HCT116 (cell line): ENCODE measurements around the gene HPCAL4. TPM values are rescaled to one million over a fixed set of nuclear protein-coding genes. Genes with fewer than 3 reads are reported as not detected.

Source experiments
- ATAC-seq: fragments of 200-7000 bp; cut with Tn5 transposase; 2 replicates; pipeline ENCODE4 v1.9.1; 2020; ENCODE audit warnings: mild to moderate bottlenecking, moderate library complexity
- BruUV-seq: library from RNA; stranded (reverse); fragments of 400-500 nt; replicated peaks from 2 replicates; lab custom pipeline; 2021; lab: Mats Ljungman, UMichigan
- CTCF ChIA-PET: fragments of 300-600 bp; sonication (Branson Sonifier 250); formaldehyde crosslinking; loops from one replicate; lab custom pipeline; 2021; ENCODE audit warnings: antibody characterized with exemption; lab: Charles Lee
- POLR2A ChIA-PET: fragments of 300-600, 350-600 bp; sonication (Branson Sonifier 250); formaldehyde crosslinking; loops from one replicate; lab custom pipeline; 2021; ENCODE audit warnings: antibody characterized with exemption; lab: Charles Lee
- RAD21 ChIA-PET, 2 experiments: fragments of 300-600 bp; sonication (Branson Sonifier 250); formaldehyde crosslinking; loops; one replicate each; lab custom pipeline; 2023; ENCODE audit warnings: low total read pairs in 2 of 2; ENCODE audit not compliant: uncharacterized antibody in 2 of 2, unreplicated experiment in 2 of 2, low non-redundant PET in 1 of 2; lab: Charles Lee
- DNase-seq: peaks from one replicate; pipeline ENCODE4 v3.0.0-alpha.2; 2010; ENCODE audit warnings: low read depth, low spot score
- H2AFZ ChIP-seq: fragments of 200-600 bp; shearing (Covaris generic), sonication (generic); 2 replicates; pipeline ENCODE4 v1.6.1; 2017; ENCODE audit warnings: low read depth, mixed run types, mixed read lengths, antibody characterized with exemption, low read length; ENCODE audit not compliant: poor library complexity, severe bottlenecking
- H3K27ac ChIP-seq: 2 replicates; pipeline ENCODE4 v1.5.1; 2012; ENCODE audit warnings: low read depth, low read length
- H3K27me3 ChIP-seq: fragments of 200-600 bp; sonication (generic); 2 replicates; pipeline ENCODE4 v1.6.1; 2016; ENCODE audit warnings: mixed run types, low read length, mixed read lengths; ENCODE audit not compliant: insufficient read depth
- H3K36me3 ChIP-seq, 2 experiments: fragments of 200-500 bp in 1 of 2; fragments of 200-600 bp in 1 of 2; sonication (Bioruptor generic) in 1 of 2; sonication (generic) in 1 of 2; 2 replicates each; pipeline versions ENCODE4 v1.5.1 to v1.6.1; 2014 to 2016; ENCODE audit warnings: low read length in 2 of 2, inconsistent platforms in 1 of 2, mixed read lengths in 1 of 2, mixed run types in 1 of 2; ENCODE audit not compliant: insufficient read depth in 2 of 2, control insufficient read depth in 1 of 2
- H3K4me1 ChIP-seq, 2 experiments: fragments of 200-600 bp in 1 of 2; sonication (generic) in 1 of 2; 2 replicates each; pipeline versions ENCODE4 v1.5.1 to v1.6.1; 2012 to 2017; ENCODE audit warnings: low read length in 2 of 2, inconsistent platforms in 1 of 2, mild to moderate bottlenecking in 1 of 2, mixed read lengths in 1 of 2, mixed run types in 1 of 2, moderate library complexity in 1 of 2; ENCODE audit not compliant: insufficient read depth in 2 of 2, control insufficient read depth in 1 of 2
- H3K4me2 ChIP-seq: fragments of 200-600 bp; sonication (generic); 2 replicates; pipeline ENCODE4 v1.6.1; 2017; ENCODE audit warnings: mixed run types, low read length, mixed read lengths
- H3K4me3 ChIP-seq, 2 experiments: fragments of 200-600 bp in 1 of 2; sonication (generic) in 1 of 2; replicated peaks in 1 of 2; 2 replicates each; pipeline ENCODE4 v1.5.1; 2011 to 2016; ENCODE audit warnings: low read length in 2 of 2, control low read depth in 1 of 2, low read depth in 1 of 2, mild to moderate bottlenecking in 1 of 2, mixed read lengths in 1 of 2, mixed run types in 1 of 2
- H3K79me2 ChIP-seq: fragments of 200-600 bp; sonication (generic); 2 replicates; pipeline ENCODE4 v1.6.1; 2017; ENCODE audit warnings: mild to moderate bottlenecking, mixed run types, low read length, moderate library complexity, mixed read lengths; ENCODE audit not compliant: insufficient read depth
- H3K9ac ChIP-seq: fragments of 200-600 bp; sonication (generic); 2 replicates; pipeline ENCODE4 v1.6.1; 2016; ENCODE audit warnings: low read length, mixed read lengths
- H3K9me2 ChIP-seq: fragments of 200-600 bp; sonication (generic), shearing (Covaris generic); 2 replicates; pipeline ENCODE4 v1.6.1; 2017; ENCODE audit warnings: mixed run types, mild to moderate bottlenecking, moderate library complexity; ENCODE audit not compliant: insufficient read depth
- H3K9me3 ChIP-seq, 2 experiments: fragments of 200-500 bp in 1 of 2; fragments of 200-600 bp in 1 of 2; sonication (Bioruptor generic) in 1 of 2; sonication (generic) in 1 of 2; 2 replicates each; pipeline ENCODE4 v1.6.1; 2014 to 2017; ENCODE audit warnings: low read length in 2 of 2, mixed read lengths in 2 of 2, inconsistent platforms in 1 of 2, low read depth in 1 of 2, mild to moderate bottlenecking in 1 of 2, mixed run types in 1 of 2, moderate library complexity in 1 of 2; ENCODE audit not compliant: control insufficient read depth in 1 of 2, insufficient read depth in 1 of 2
- H4K20me1 ChIP-seq: fragments of 200-600 bp; sonication (generic), shearing (Covaris generic); 2 replicates; pipeline ENCODE4 v1.6.1; 2017; ENCODE audit warnings: mixed run types, mild to moderate bottlenecking, moderate library complexity; ENCODE audit not compliant: insufficient read depth
- CEBPB ChIP-seq: IDR thresholded peaks from 2 replicates; pipeline ENCODE4 v1.6.1; 2012; ENCODE audit warnings: low read depth
- EGR1 ChIP-seq: IDR thresholded peaks from 2 replicates; pipeline ENCODE4 v1.6.1; 2012; ENCODE audit warnings: low read depth
- ELF1 ChIP-seq: IDR thresholded peaks from 2 replicates; pipeline ENCODE4 v1.6.1; 2012; ENCODE audit warnings: low read depth, borderline replicate concordance
- EZH2 ChIP-seq: fragments of 200-600 bp; sonication (generic); IDR thresholded peaks from 2 replicates; pipeline ENCODE4 v1.6.1; 2017; ENCODE audit warnings: antibody characterized with exemption, mixed run types
- EZH2phosphoT487 ChIP-seq: fragments of 200-600 bp; IDR thresholded peaks from 2 replicates; pipeline ENCODE4 v1.6.1; 2018; ENCODE audit warnings: antibody characterized with exemption, borderline replicate concordance
- JUND ChIP-seq: IDR thresholded peaks from 2 replicates; pipeline ENCODE4 v1.6.1; 2012
- POLR2A ChIP-seq: IDR thresholded peaks from 2 replicates; pipeline ENCODE4 v1.7.0; 2011; ENCODE audit warnings: borderline replicate concordance; ENCODE audit not compliant: insufficient read depth, insufficient read length; ENCODE audit errors: extremely low read depth
- RAD21 ChIP-seq: IDR thresholded peaks from 2 replicates; pipeline ENCODE4 v1.6.1; 2012; ENCODE audit warnings: low read depth, mild to moderate bottlenecking
- SIN3A ChIP-seq: IDR thresholded peaks from 2 replicates; pipeline ENCODE4 v1.6.1; 2012; ENCODE audit warnings: low read depth
- SP1 ChIP-seq: IDR thresholded peaks from 2 replicates; pipeline ENCODE4 v1.6.1; 2012; ENCODE audit warnings: low read depth
- SRF ChIP-seq: IDR thresholded peaks from 2 replicates; pipeline ENCODE4 v1.6.1; 2012; ENCODE audit warnings: low read depth
- TCF7L2 ChIP-seq: IDR thresholded peaks from 2 replicates; pipeline ENCODE4 v1.7.0; 2011; ENCODE audit warnings: borderline replicate concordance, inconsistent platforms; ENCODE audit not compliant: insufficient read depth, insufficient read length; ENCODE audit errors: extremely low read depth
- YY1 ChIP-seq: IDR thresholded peaks from 2 replicates; pipeline ENCODE4 v1.6.1; 2011; ENCODE audit warnings: low read length, low read depth, moderate library complexity, mild to moderate bottlenecking; ENCODE audit not compliant: insufficient replicate concordance; ENCODE audit errors: extremely low read depth
- ZFX ChIP-seq: fragments of 450-650 bp; IDR thresholded peaks from 2 replicates; pipeline ENCODE4 v1.6.1; 2017
- ZNF274 ChIP-seq: fragments of 200-500 bp; sonication (Bioruptor generic); IDR thresholded peaks from 2 replicates; pipeline ENCODE4 v1.6.1; 2014; ENCODE audit warnings: mild to moderate bottlenecking, low read depth, low read length, inconsistent platforms
- intact Hi-C: fragments of 100-400 bp; cut with micrococcal nuclease; formaldehyde crosslinking; loops from 2 replicates; pipeline ENCODE4 v1.10.0; 2022
- total RNA-seq: library from RNA; stranded (reverse); gene quantifications from one replicate; pipeline ENCODE4 v1.2.1, GENCODE V29; 2021; ENCODE audit not compliant: unreplicated experiment
- TF ChIP-seq, protein P1 (sequence below): IDR thresholded peaks from 2 replicates; pipeline ENCODE4 v1.6.1; 2012
- TF ChIP-seq, protein P2 (sequence below): IDR thresholded peaks from 2 replicates; pipeline ENCODE4 v1.6.1; 2012
- TF ChIP-seq, protein P3 (sequence below): IDR thresholded peaks from 2 replicates; pipeline ENCODE4 v1.6.1; 2011; ENCODE audit warnings: mild to moderate bottlenecking, low read length, moderate library complexity; ENCODE audit not compliant: insufficient replicate concordance; ENCODE audit errors: extremely low read depth

HPCAL4 gene
- total RNA-seq, 1 experiment from 2014 or later = 5.2 TPM

DNA sequence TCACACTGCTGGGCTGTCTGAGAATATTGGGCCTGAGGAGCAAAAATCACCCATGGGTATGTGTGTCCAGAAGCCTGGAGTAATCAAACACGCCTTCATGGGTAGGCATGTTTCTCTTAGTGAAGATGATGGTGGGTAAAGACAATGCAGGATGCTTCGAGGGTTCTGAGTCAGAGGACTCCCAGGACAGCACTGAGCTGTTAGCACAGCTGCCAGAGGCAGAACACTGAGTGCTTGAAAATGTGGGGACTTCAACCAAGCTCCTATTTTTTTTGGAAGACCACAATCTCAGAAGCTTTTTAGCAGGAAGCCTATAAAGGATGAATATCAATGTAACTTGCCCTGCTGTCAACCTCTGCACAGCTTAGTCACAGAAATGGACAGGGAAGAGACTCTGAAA is 11.4 kb downstream of the HPCAL4 start:
- ChIA-PET RAD21 (no interaction called here), CTCF (no interaction called here), POLR2A (no interaction called here)
- no TSS peak for BruUV-seq
- H4K20me1 ChIP-seq = no peaks in the 10 kb centered on the region
- DNase-seq = no peak
- no peak overlapping the region for H3K4me2 ChIP-seq
- no peaks in the 10 kb centered on the region for H3K9me3 ChIP-seq
- H3K27ac ChIP-seq = no peak overlapping the region
- peaks cover 0 to 9% of the 10 kb centered on the region in 2 experiments; a peak in 1 of 4 replicates for H3K4me1 ChIP-seq
- H3K4me3 ChIP-seq = no peak overlapping the region
- H3K79me2 ChIP-seq = no peaks in the 10 kb centered on the region
- TF ChIP-seq, protein P1, sequence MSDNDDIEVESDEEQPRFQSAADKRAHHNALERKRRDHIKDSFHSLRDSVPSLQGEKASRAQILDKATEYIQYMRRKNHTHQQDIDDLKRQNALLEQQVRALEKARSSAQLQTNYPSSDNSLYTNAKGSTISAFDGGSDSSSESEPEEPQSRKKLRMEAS = no peak
- TF ChIP-seq RAD21 (no peak), JUND (no peak), ZNF274 (no peak), ZFX (no peak), ELF1 (no peak), SRF (no peak), EGR1 (no peak), YY1 (no peak), SP1 (no peak), CEBPB (no peak), POLR2A (no peak), SIN3A (no peak), TCF7L2 (no peak), EZH2phosphoT487 (no peak), EZH2 (no peak)
- TF ChIP-seq, protein P2, sequence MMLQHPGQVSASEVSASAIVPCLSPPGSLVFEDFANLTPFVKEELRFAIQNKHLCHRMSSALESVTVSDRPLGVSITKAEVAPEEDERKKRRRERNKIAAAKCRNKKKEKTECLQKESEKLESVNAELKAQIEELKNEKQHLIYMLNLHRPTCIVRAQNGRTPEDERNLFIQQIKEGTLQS = no peak
- TF ChIP-seq, protein P3, sequence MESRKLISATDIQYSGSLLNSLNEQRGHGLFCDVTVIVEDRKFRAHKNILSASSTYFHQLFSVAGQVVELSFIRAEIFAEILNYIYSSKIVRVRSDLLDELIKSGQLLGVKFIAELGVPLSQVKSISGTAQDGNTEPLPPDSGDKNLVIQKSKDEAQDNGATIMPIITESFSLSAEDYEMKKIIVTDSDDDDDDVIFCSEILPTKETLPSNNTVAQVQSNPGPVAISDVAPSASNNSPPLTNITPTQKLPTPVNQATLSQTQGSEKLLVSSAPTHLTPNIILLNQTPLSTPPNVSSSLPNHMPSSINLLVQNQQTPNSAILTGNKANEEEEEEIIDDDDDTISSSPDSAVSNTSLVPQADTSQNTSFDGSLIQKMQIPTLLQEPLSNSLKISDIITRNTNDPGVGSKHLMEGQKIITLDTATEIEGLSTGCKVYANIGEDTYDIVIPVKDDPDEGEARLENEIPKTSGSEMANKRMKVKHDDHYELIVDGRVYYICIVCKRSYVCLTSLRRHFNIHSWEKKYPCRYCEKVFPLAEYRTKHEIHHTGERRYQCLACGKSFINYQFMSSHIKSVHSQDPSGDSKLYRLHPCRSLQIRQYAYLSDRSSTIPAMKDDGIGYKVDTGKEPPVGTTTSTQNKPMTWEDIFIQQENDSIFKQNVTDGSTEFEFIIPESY = no peak
- H2AFZ ChIP-seq = no peak overlapping the region
- no peaks in the 10 kb centered on the region for H3K9me2 ChIP-seq
- no peak overlapping the region for H3K9ac ChIP-seq
- intact Hi-C loops = no loop called here
- no peaks in the 10 kb centered on the region for H3K36me3 ChIP-seq
- ATAC-seq = no peak
- no peaks in the 10 kb centered on the region for H3K27me3 ChIP-seq
